K562 (cell line): ENCODE measurements around the gene ZCCHC8. TPM values are rescaled to one million over a fixed set of nuclear protein-coding genes. Genes with fewer than 3 reads are reported as not detected.
A peak's percentile ranks its signal among the peaks of the same experiment; 100 is the strongest.

Experiments
- BCOR ChIP-seq: fragments of 450-650 bp; IDR thresholded peaks from 2 replicates; pipeline ENCODE4 v1.6.1; 2016
- BRCA1 ChIP-seq, 2 experiments: fragments of 450-650 bp in 1 of 2; sonication (generic) in 1 of 2; formaldehyde crosslinking in 1 of 2; IDR thresholded peaks; 2 replicates each; pipeline versions ENCODE4 v1.5.0 to v1.6.1; 2017 to 2020; ENCODE audit warnings: mild to moderate bottlenecking in 1 of 2, missing genetic modification reagents in 1 of 2
- CHAMP1 ChIP-seq: fragments of 450-650 bp; IDR thresholded peaks from 2 replicates; pipeline ENCODE4 v1.6.1; 2016; ENCODE audit warnings: mild to moderate bottlenecking
- DNMT1 ChIP-seq: fragments of 450-650 bp; IDR thresholded peaks from 2 replicates; pipeline ENCODE4 v1.6.1; 2016; ENCODE audit warnings: antibody characterized with exemption, mild to moderate bottlenecking
- ETV1 ChIP-seq: fragments of 450-650 bp; conservative IDR thresholded peaks from 2 replicates; pipeline ENCODE4 v1.6.1; 2016; ENCODE audit warnings: missing genetic modification characterization, control low read depth, low read depth, missing compliant biosample characterization
- FOXP1 ChIP-seq: sonication (generic); formaldehyde crosslinking; IDR thresholded peaks from 2 replicates; pipeline ENCODE4 v1.8.0; 2022; ENCODE audit warnings: mild to moderate bottlenecking, missing genetic modification reagents
- HDAC2 ChIP-seq: fragments of 450-650 bp; IDR thresholded peaks from 2 replicates; pipeline ENCODE4 v1.6.1; 2016; ENCODE audit warnings: mild to moderate bottlenecking
- HLTF ChIP-seq: fragments of 450-650 bp; IDR thresholded peaks from 2 replicates; pipeline ENCODE4 v1.6.1; 2016
- LEF1 ChIP-seq: fragments of 450-650 bp; IDR thresholded peaks from 2 replicates; pipeline ENCODE4 v1.6.1; 2016; ENCODE audit warnings: mild to moderate bottlenecking
- MCM3 ChIP-seq: fragments of 450-650 bp; IDR thresholded peaks from 2 replicates; pipeline ENCODE4 v1.6.1; 2016
- MCM7 ChIP-seq, 2 experiments: fragments of 450-650 bp; IDR thresholded peaks; 2 replicates each; pipeline ENCODE4 v1.6.1; 2016 to 2018
- NR4A1 ChIP-seq, 2 experiments: fragments of 250-450 bp in 1 of 2; fragments of 450-650 bp in 1 of 2; sonication (Bioruptor Pico) in 1 of 2; IDR thresholded peaks; 2 replicates each; pipeline versions ENCODE4 v1.4.0 to v1.6.1; 2016 to 2020; ENCODE audit warnings: mild to moderate bottlenecking in 2 of 2, missing compliant biosample characterization in 1 of 2, missing genetic modification characterization in 1 of 2, moderate library complexity in 1 of 2
- RFX1 ChIP-seq: fragments of 450-650 bp; IDR thresholded peaks from 2 replicates; pipeline ENCODE4 v1.6.1; 2016; ENCODE audit warnings: mild to moderate bottlenecking, moderate library complexity
- SIRT6 ChIP-seq: IDR thresholded peaks from one replicate; pipeline ENCODE4 v1.6.1; 2012; ENCODE audit warnings: low read depth, mild to moderate bottlenecking, control low read depth, inconsistent platforms, low read length, moderate library complexity
- TAF7 ChIP-seq: fragments of 450-650 bp; IDR thresholded peaks from 2 replicates; pipeline ENCODE4 v1.6.1; 2016; ENCODE audit warnings: missing genetic modification characterization, missing compliant biosample characterization
- TFAP4 ChIP-seq: sonication (generic); formaldehyde crosslinking; IDR thresholded peaks from 2 replicates; pipeline ENCODE4 v1.8.0; 2022; ENCODE audit warnings: missing genetic modification reagents, mild to moderate bottlenecking, moderate library complexity, borderline replicate concordance
- YBX1 ChIP-seq: fragments of 450-650 bp; IDR thresholded peaks from 2 replicates; pipeline ENCODE4 v1.7.1; 2016; ENCODE audit warnings: mild to moderate bottlenecking
- ZNF124 ChIP-seq: sonication (generic); formaldehyde crosslinking; IDR thresholded peaks from 2 replicates; pipeline ENCODE4 v1.8.1; 2022; ENCODE audit warnings: missing genetic modification reagents
- ZNF592 ChIP-seq: fragments of 450-650 bp; IDR thresholded peaks from 2 replicates; pipeline ENCODE4 v1.6.1; 2017; ENCODE audit warnings: antibody characterized with exemption, mild to moderate bottlenecking
- ZNF740 ChIP-seq, 3 experiments: fragments of 200-800 bp in 1 of 3; sonication (Bioruptor generic) in 1 of 3; sonication (generic) in 1 of 3; formaldehyde crosslinking in 1 of 3; IDR thresholded peaks; 2 replicates each; pipeline versions ENCODE4 v1.6.1 to v1.8.0; 2016 to 2022; ENCODE audit warnings: mild to moderate bottlenecking in 2 of 3, missing compliant biosample characterization in 2 of 3, missing genetic modification characterization in 2 of 3, missing genetic modification reagents in 1 of 3
- polyA plus RNA-seq, 8 experiments: library from polyadenylated mRNA; depleted of rRNA in 4 of 8; stranded (reverse) in 5 of 8; unstranded in 3 of 8; fragments of >200 nt; fragmentation: Nextera tagmentation in 2 of 8; fragmentation: Illumina TruSeq in 1 of 8; extraction: Ambion mirVana in 2 of 8; extraction: Trizol in 1 of 8; gene quantifications; 2 replicates each; pipeline versions ENCODE4 v1.2.1 to v1.2.3, GENCODE V29; 2011 to 2014; ENCODE audit warnings: inconsistent platforms in 1 of 8, missing spikeins in 1 of 8
- total RNA-seq, 7 experiments: library from RNA; depleted of rRNA in 6 of 7; stranded (reverse); fragments of >200 nt in 6 of 7; fragmentation: Illumina TruSeq in 2 of 7; extraction: Trizol in 2 of 7; gene quantifications; 2 replicates each; pipeline versions ENCODE4 v1.2.1 to v1.2.3, GENCODE V29; 2011 to 2021; ENCODE audit warnings: low replicate concordance in 1 of 7

The ZCCHC8 gene
- total and polyA plus RNA-seq, 9 of the 15 experiments (the other 6 are each of a cell fraction or from before 2014, with no cell fraction given), result 14.8 to 50.9 (median 34.1) TPM

GRCh38 chr12:122423258-122424165 is 77.2 kb downstream of the ZCCHC8 start (continued):
- TF ChIP-seq FOXP1 (CRISPR knock-in tag), result no peak
- TF ChIP-seq SIRT6, result no peak
- 0 out of 2 replicates have a peak, but pooled peaks have one; percentile 30 for TF ChIP-seq TFAP4 (CRISPR knock-in tag)
- TF ChIP-seq MCM7 (IDR thresholded peaks at IDR 0.05), result no peak
- no peak for TF ChIP-seq ZNF124
- no peak for TF ChIP-seq MCM3
- TF ChIP-seq NR4A1 (CRISPR knock-in tag; IDR thresholded peaks at IDR 0.05), result no peak
- TF ChIP-seq NR4A1 (tag; IDR thresholded peaks at IDR 0.05), result no peak
- TF ChIP-seq CHAMP1, result no peak
- no peak for TF ChIP-seq ETV1 (tag)
- TF ChIP-seq HDAC2, result no peak
- no peak for TF ChIP-seq ZNF592
- no peak for TF ChIP-seq BCOR
- TF ChIP-seq ZNF740 (CRISPR knock-in tag; IDR thresholded peaks at IDR 0.05), result no peak
- TF ChIP-seq ZNF740 (tag; IDR thresholded peaks at IDR 0.05), result no peak
- no peak for TF ChIP-seq DNMT1
- TF ChIP-seq YBX1, result no peak
- TF ChIP-seq HLTF, result no peak
- no peak for TF ChIP-seq TAF7 (tag)
- TF ChIP-seq BRCA1 (IDR thresholded peaks at IDR 0.05), result no peak
- no peak for TF ChIP-seq BRCA1 (CRISPR knock-in tag; IDR thresholded peaks at IDR 0.05)
- no peak for TF ChIP-seq LEF1
- no peak for TF ChIP-seq RFX1
